CD14-positive monocyte (primary cell): Measurements from ENCODE around the gene ITPK1. TPM values are rescaled to one million over a fixed set of nuclear protein-coding genes. Genes with fewer than 3 reads are reported as not detected.

Source experiments
- DNase-seq, 3 donors: peaks; one replicate each; pipeline ENCODE4 v3.0.0-alpha.2; 2011 to 2022
- H2AFZ ChIP-seq: 2 replicates; pipeline ENCODE4 v1.6.0; 2012; ENCODE audit warnings: mild to moderate bottlenecking, low read depth, low read length, inconsistent platforms; ENCODE audit not compliant: insufficient read depth, poor library complexity, severe bottlenecking
- H3K27ac ChIP-seq, 2 donors: 1 replicate in 1 of 2; 2 replicates in 1 of 2; pipeline ENCODE4 v1.5.1; 2012 to 2013; ENCODE audit warnings: low read length in 2 of 2, control low read depth in 1 of 2, inconsistent platforms in 1 of 2, low read depth in 1 of 2, mild to moderate bottlenecking in 1 of 2
- H3K27me3 ChIP-seq, 2 donors: one replicate each; pipeline versions ENCODE4 v1.6.0 to v1.6.1; 2011 to 2013; ENCODE audit warnings: low read length in 2 of 2; ENCODE audit not compliant: control insufficient read depth in 2 of 2, insufficient read depth in 2 of 2
- H3K36me3 ChIP-seq, 2 donors: replicated peaks in 1 of 2; 1 replicate in 1 of 2; 2 replicates in 1 of 2; pipeline versions ENCODE4 v1.5.1 to v1.6.1; 2012 to 2013; ENCODE audit warnings: low read length in 2 of 2, control low read depth in 1 of 2, inconsistent platforms in 1 of 2, mild to moderate bottlenecking in 1 of 2; ENCODE audit not compliant: insufficient read depth in 2 of 2, control insufficient read depth in 1 of 2
- H3K4me1 ChIP-seq, 2 donors: 1 replicate in 1 of 2; 2 replicates in 1 of 2; pipeline versions ENCODE4 v1.5.1 to v1.6.1; 2012 to 2013; ENCODE audit warnings: low read length in 2 of 2, control low read depth in 1 of 2, inconsistent platforms in 1 of 2, mild to moderate bottlenecking in 1 of 2, moderate library complexity in 1 of 2; ENCODE audit not compliant: insufficient read depth in 2 of 2, control insufficient read depth in 1 of 2
- H3K4me2 ChIP-seq: replicated peaks from 2 replicates; pipeline ENCODE3; 2012; ENCODE audit warnings: low read length, moderate library complexity, mild to moderate bottlenecking; ENCODE audit not compliant: poor library complexity, severe bottlenecking; ENCODE audit errors: extremely low read depth
- H3K4me3 ChIP-seq, 3 experiments: fragments of 200-600 bp in 1 of 3; sonication (generic) in 1 of 3; replicated peaks in 1 of 3; 1 replicate in 2 of 3; 2 replicates in 1 of 3; pipeline ENCODE4 v1.5.1; 2011 to 2013; ENCODE audit warnings: low read length in 3 of 3, mild to moderate bottlenecking in 3 of 3, control low read depth in 2 of 3, low read depth in 2 of 3, inconsistent platforms in 1 of 3, moderate library complexity in 1 of 3
- H3K79me2 ChIP-seq: 2 replicates; pipeline ENCODE4 v1.6.0; 2012; ENCODE audit warnings: mild to moderate bottlenecking, control low read depth, inconsistent platforms, low read length, moderate library complexity; ENCODE audit not compliant: insufficient read depth
- H3K9ac ChIP-seq: 2 replicates; pipeline ENCODE4 v1.6.0; 2017; ENCODE audit warnings: low read length, mild to moderate bottlenecking; ENCODE audit not compliant: insufficient read depth, poor library complexity, severe bottlenecking
- H3K9me3 ChIP-seq, 2 donors: replicated peaks in 1 of 2; 1 replicate in 1 of 2; 2 replicates in 1 of 2; pipeline versions ENCODE4 v1.5.1 to v1.6.1; 2012 to 2013; ENCODE audit warnings: low read length in 2 of 2, control low read depth in 1 of 2; ENCODE audit not compliant: control insufficient read depth in 1 of 2, insufficient read depth in 1 of 2
- H4K20me1 ChIP-seq: 2 replicates; pipeline ENCODE4 v1.6.0; 2012; ENCODE audit warnings: mild to moderate bottlenecking, low read length, control low read depth, moderate library complexity; ENCODE audit not compliant: insufficient read depth
- H3K27ac Mint-ChIP-seq, 7 donors: one replicate each; pipeline ENCODE4 v1.8.0; 2020; ENCODE audit warnings: mild to moderate bottlenecking in 7 of 7, mixed read lengths in 7 of 7, moderate library complexity in 6 of 7, inconsistent platforms in 2 of 7
- H3K27me3 Mint-ChIP-seq, 3 donors: one replicate each; pipeline ENCODE4 v1.8.0; 2021 to 2022; ENCODE audit warnings: low read depth in 3 of 3, mild to moderate bottlenecking in 3 of 3, mixed read lengths in 3 of 3, moderate library complexity in 3 of 3, inconsistent platforms in 1 of 3
- H3K36me3 Mint-ChIP-seq, 2 donors: one replicate each; pipeline ENCODE4 v1.8.0; 2020; ENCODE audit warnings: mixed read lengths in 2 of 2, inconsistent platforms in 1 of 2, mild to moderate bottlenecking in 1 of 2
- H3K4me1 Mint-ChIP-seq: one replicate; pipeline ENCODE4 v1.8.0; 2020; ENCODE audit warnings: mild to moderate bottlenecking, mixed read lengths
- H3K4me3 Mint-ChIP-seq, 2 donors: one replicate each; pipeline ENCODE4 v1.8.0; 2020; ENCODE audit warnings: mild to moderate bottlenecking in 2 of 2, mixed read lengths in 2 of 2, moderate library complexity in 1 of 2
- H3K9me3 Mint-ChIP-seq, 7 donors: one replicate each; pipeline ENCODE4 v1.8.0; 2020 to 2022; ENCODE audit warnings: mixed read lengths in 7 of 7, mild to moderate bottlenecking in 6 of 7, moderate library complexity in 6 of 7, inconsistent platforms in 2 of 7
- WGBS: methylation state at CpG from one replicate; pipeline ENCODE4 v1.1.5; 2013; ENCODE audit warnings: missing lambda C conversion rate; ENCODE audit not compliant: insufficient coverage; 5-methylcytosine and 5-hydroxymethylcytosine counted together
- intact Hi-C, 2 donors: fragments of 100-400 bp; cut with micrococcal nuclease; formaldehyde crosslinking; loops; one replicate each; pipeline versions ENCODE4 v1.15.0 to v1.15.1; 2023
- polyA plus RNA-seq, 3 donors: library from polyadenylated mRNA; depleted of rRNA in 1 of 3; unstranded in 2 of 3; stranded (reverse) in 1 of 3; fragments of 300-500 nt in 2 of 3; fragments of >200 nt in 1 of 3; fragmentation: Illumina TruSeq in 2 of 3; gene quantifications; 1 replicate in 2 of 3; 2 replicates in 1 of 3; pipeline ENCODE4 v1.2.3, GENCODE V29; 2012 to 2021
- TF ChIP-seq, protein P1 (sequence below): fragments of 200-600 bp; IDR thresholded peaks from one replicate; pipeline ENCODE4 v1.8.0; 2022; ENCODE audit warnings: antibody characterized with exemption, mild to moderate bottlenecking

The ITPK1 gene
- polyA plus RNA-seq, 3 donors, result 57.1 to 144 (median 63.0) TPM

DNA sequence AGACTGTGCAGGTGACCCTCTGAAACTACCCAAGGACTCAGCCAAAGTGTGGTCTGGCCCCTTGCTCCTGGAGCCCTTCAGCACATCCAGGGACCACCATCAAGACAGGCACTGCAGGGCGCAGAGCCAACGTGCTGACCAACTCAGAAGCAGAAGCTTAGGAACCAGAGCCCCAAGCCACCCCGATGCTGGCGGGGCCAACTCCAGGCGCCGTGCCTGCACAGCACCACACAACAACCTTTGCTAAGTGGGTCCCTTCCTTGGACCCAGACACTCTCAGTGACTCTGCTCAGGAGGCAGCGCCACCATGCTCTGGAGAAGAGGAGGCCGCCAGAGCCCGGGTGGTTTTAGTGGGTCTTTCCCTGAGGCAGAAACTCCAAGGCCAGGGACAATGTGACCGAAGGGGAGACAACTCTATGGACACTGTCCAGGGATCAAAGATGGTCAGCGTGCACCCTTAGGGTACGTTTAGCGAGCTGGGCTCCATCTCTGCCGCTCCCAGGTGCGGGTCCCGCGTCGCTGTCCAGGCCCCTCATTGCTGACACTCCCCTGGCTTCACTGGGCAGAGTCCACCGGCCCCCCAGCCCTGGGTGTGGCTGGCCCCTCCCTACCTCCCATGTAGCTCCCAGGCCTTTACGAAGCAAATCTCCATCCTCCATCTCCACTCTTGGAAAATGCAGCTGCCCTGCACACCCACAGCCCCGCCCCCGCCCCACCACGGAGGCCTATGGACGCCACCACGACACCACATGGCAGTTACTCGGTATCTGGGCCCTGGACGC is 176.6 kb downstream of the ITPK1 start:
- H3K4me3 Mint-ChIP-seq, result no peak overlapping the region
- H3K9me3 Mint-ChIP-seq, result no peaks in the 10 kb centered on the region
- intact Hi-C loops, result no loop called here
- peaks cover 0 to 1% (median 0%) of the 10 kb centered on the region in 3 donors for H3K27me3 Mint-ChIP-seq
- 86% methylated on average over 23 of the region's 27 CpGs for WGBS
- no peak for DNase-seq
- H3K9me3 ChIP-seq, result no peaks in the 10 kb centered on the region
- peak overlapping the region in 1 of 7 donors; percentile 35 for H3K27ac Mint-ChIP-seq
- H3K27me3 ChIP-seq, result no peaks in the 10 kb centered on the region
- H3K4me2 ChIP-seq, result no peak overlapping the region
- peaks cover 63 to 87% of the 10 kb centered on the region in 2 donors for H3K36me3 Mint-ChIP-seq
- peaks cover 74 to 88% of the 10 kb centered on the region in 2 donors for H3K36me3 ChIP-seq
- H3K79me2 ChIP-seq, result no peaks in the 10 kb centered on the region
- no peak overlapping the region for H3K9ac ChIP-seq
- no peaks in the 10 kb centered on the region for H3K4me1 Mint-ChIP-seq
- no peaks in the 10 kb centered on the region for H3K4me1 ChIP-seq
- TF ChIP-seq, protein P1, sequence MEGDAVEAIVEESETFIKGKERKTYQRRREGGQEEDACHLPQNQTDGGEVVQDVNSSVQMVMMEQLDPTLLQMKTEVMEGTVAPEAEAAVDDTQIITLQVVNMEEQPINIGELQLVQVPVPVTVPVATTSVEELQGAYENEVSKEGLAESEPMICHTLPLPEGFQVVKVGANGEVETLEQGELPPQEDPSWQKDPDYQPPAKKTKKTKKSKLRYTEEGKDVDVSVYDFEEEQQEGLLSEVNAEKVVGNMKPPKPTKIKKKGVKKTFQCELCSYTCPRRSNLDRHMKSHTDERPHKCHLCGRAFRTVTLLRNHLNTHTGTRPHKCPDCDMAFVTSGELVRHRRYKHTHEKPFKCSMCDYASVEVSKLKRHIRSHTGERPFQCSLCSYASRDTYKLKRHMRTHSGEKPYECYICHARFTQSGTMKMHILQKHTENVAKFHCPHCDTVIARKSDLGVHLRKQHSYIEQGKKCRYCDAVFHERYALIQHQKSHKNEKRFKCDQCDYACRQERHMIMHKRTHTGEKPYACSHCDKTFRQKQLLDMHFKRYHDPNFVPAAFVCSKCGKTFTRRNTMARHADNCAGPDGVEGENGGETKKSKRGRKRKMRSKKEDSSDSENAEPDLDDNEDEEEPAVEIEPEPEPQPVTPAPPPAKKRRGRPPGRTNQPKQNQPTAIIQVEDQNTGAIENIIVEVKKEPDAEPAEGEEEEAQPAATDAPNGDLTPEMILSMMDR, result no peak
- H4K20me1 ChIP-seq, result peaks cover 74% of the 10 kb centered on the region
- no peak overlapping the region for H3K27ac ChIP-seq
- H3K4me3 ChIP-seq, result no peak overlapping the region
- no peak overlapping the region for H2AFZ ChIP-seq

DNA sequence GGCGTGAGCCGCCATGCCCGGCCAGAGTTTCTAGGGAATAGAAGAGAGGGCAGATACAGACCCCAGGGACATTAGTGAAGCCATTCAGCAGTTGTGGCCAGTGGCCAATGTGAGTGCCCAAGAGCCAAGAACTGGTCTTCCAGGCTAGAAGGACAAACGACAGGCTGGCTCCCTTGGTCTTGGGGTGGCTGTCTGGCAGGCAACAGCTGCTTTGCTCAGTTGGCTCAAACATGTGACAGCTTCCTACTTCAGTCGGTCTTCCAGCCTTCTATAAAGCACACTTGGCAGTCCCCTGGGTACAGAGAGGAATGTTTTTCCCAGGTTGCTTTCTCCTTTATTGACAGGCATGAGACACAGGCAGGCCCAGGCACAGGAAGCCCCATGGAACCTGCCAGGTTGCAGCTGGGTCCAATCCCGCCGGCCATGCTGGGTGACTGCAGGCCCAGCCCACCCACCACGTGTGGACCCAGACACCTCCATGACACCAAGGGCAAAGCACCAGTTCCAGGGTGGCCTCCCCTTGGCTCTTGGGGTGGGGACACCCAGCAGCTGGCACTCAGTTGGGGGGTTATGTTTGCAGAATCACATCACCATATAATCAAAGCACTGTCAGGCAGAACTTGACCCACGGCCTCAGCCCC is 177.4 kb downstream of the ITPK1 start:
- WGBS, result 96% methylated on average over 6 of the region's 9 CpGs
- Histone ChIP-seq H3K27me3 (no peaks in the 10 kb centered on the region), H4K20me1 (peaks cover 74% of the 10 kb centered on the region), H3K4me1 (no peaks in the 10 kb centered on the region), H3K36me3 (peaks cover 66 to 81% of the 10 kb centered on the region in 2 donors), H3K4me3 (no peak overlapping the region), H3K27ac (no peak overlapping the region), H3K9me3 (no peaks in the 10 kb centered on the region), H3K4me2 (no peak overlapping the region), H3K79me2 (no peaks in the 10 kb centered on the region), H3K9ac (no peak overlapping the region), H2AFZ (no peak overlapping the region)
- intact Hi-C loops, result no loop called here
- TF ChIP-seq, protein P1, result no peak
- Mint-ChIP-seq H3K27me3 (peaks cover 0 to 4% (median 0%) of the 10 kb centered on the region in 3 donors), H3K4me1 (no peaks in the 10 kb centered on the region), H3K4me3 (no peak overlapping the region), H3K9me3 (no peaks in the 10 kb centered on the region), H3K27ac (peak overlapping the region in 1 of 7 donors; percentile 82), H3K36me3 (peaks cover 62 to 79% of the 10 kb centered on the region in 2 donors)
- DNase-seq, result no peak
